GM12878 (cell line): ENCODE data around the gene BMF. TPM values are rescaled to one million over a fixed set of nuclear protein-coding genes. Genes with fewer than 3 reads are reported as not detected.

Source experiments
- ASH2L ChIP-seq: fragments of 300-600, 200-600 bp; sonication (generic); IDR thresholded peaks from 2 replicates; pipeline ENCODE4 v1.6.1; 2017; ENCODE audit warnings: low read depth, mild to moderate bottlenecking, borderline replicate concordance
- ATF7 ChIP-seq: fragments of 450-650 bp; IDR thresholded peaks from 2 replicates; pipeline ENCODE4 v1.6.1; 2016; ENCODE audit warnings: low read depth, mild to moderate bottlenecking
- BHLHE40 ChIP-seq, 2 experiments: fragments of 450-650 bp in 1 of 2; IDR thresholded peaks; 2 replicates each; pipeline ENCODE4 v1.6.1; 2011 to 2017; ENCODE audit warnings: low read depth in 2 of 2, borderline replicate concordance in 1 of 2, improper control_type of control experiment in 1 of 2, low read length in 1 of 2, mild to moderate bottlenecking in 1 of 2
- BMI1 ChIP-seq: fragments of 450-650 bp; IDR thresholded peaks from 2 replicates; pipeline ENCODE4 v1.6.1; 2016; ENCODE audit warnings: mild to moderate bottlenecking, moderate library complexity, borderline replicate concordance
- CBFB ChIP-seq: IDR thresholded peaks from 2 replicates; pipeline ENCODE4 v1.6.1; 2016; ENCODE audit warnings: antibody characterized with exemption, low read depth
- DPF2 ChIP-seq: fragments of 450-650 bp; IDR thresholded peaks from 2 replicates; pipeline ENCODE4 v1.6.1; 2017; ENCODE audit warnings: mild to moderate bottlenecking
- EP300 ChIP-seq, 2 experiments: fragments of 150-350 bp in 1 of 2; IDR thresholded peaks; 2 replicates each; pipeline ENCODE4 v1.6.1; 2011 to 2012; ENCODE audit warnings: low read depth in 2 of 2, low read length in 2 of 2, borderline replicate concordance in 1 of 2, improper control_type of control experiment in 1 of 2, inconsistent platforms in 1 of 2; ENCODE audit not compliant: control insufficient read depth in 1 of 2
- FOXM1 ChIP-seq: IDR thresholded peaks from 2 replicates; pipeline ENCODE4 v1.6.1; 2012; ENCODE audit warnings: low read depth, mild to moderate bottlenecking, inconsistent platforms, low read length, moderate library complexity
- GABPA ChIP-seq: IDR thresholded peaks from 2 replicates; pipeline ENCODE4 v1.6.1; 2014; ENCODE audit warnings: antibody characterized with exemption, low read depth, mild to moderate bottlenecking, inconsistent platforms
- HCFC1 ChIP-seq: fragments of 150-350 bp; IDR thresholded peaks from 2 replicates; pipeline ENCODE4 v1.6.1; 2014; ENCODE audit warnings: low read length
- IKZF2 ChIP-seq, 2 experiments: fragments of 450-650 bp; IDR thresholded peaks; 2 replicates each; pipeline ENCODE4 v1.6.1; 2017; ENCODE audit warnings: mild to moderate bottlenecking in 2 of 2, moderate library complexity in 2 of 2
- LARP7 ChIP-seq: fragments of 450-650 bp; IDR thresholded peaks from 2 replicates; pipeline ENCODE4 v1.6.1; 2017; ENCODE audit warnings: mild to moderate bottlenecking
- MTA2 ChIP-seq: fragments of 450-650 bp; IDR thresholded peaks from 2 replicates; pipeline ENCODE4 v1.6.1; 2016; ENCODE audit warnings: low read depth, mild to moderate bottlenecking, moderate library complexity
- NR2F1 ChIP-seq: fragments of 450-650 bp; conservative IDR thresholded peaks from 2 replicates; pipeline ENCODE4 v1.6.1; 2017; ENCODE audit warnings: mild to moderate bottlenecking
- PAX8 ChIP-seq: fragments of 450-650 bp; IDR thresholded peaks from 2 replicates; pipeline ENCODE4 v1.6.1; 2017; ENCODE audit warnings: mild to moderate bottlenecking, moderate library complexity
- POU2F2 ChIP-seq: IDR thresholded peaks from 3 replicates; pipeline ENCODE4 v1.6.1; 2011; ENCODE audit warnings: low read depth, mild to moderate bottlenecking, low read length, borderline replicate concordance
- RAD51 ChIP-seq: fragments of 450-650 bp; IDR thresholded peaks from 2 replicates; pipeline ENCODE4 v1.6.1; 2016; ENCODE audit warnings: moderate library complexity, mild to moderate bottlenecking, inconsistent platforms
- SMAD1 ChIP-seq: fragments of 450-650 bp; IDR thresholded peaks from 2 replicates; pipeline ENCODE4 v1.6.1; 2018; ENCODE audit warnings: mild to moderate bottlenecking, low read depth; ENCODE audit not compliant: partially characterized antibody
- SP1 ChIP-seq: IDR thresholded peaks from one replicate; pipeline ENCODE4 v1.6.1; 2011; ENCODE audit warnings: low read depth, low read length
- SPI1 ChIP-seq: IDR thresholded peaks from 2 replicates; pipeline ENCODE4 v1.6.1; 2011; ENCODE audit warnings: low read depth, mild to moderate bottlenecking, low read length, moderate library complexity, borderline replicate concordance; ENCODE audit not compliant: insufficient read depth
- SUZ12 ChIP-seq: fragments of 200-600 bp; sonication (generic); IDR thresholded peaks from one replicate; pipeline ENCODE4 v1.6.1; 2018; ENCODE audit warnings: antibody characterized with exemption, mild to moderate bottlenecking; ENCODE audit not compliant: unreplicated experiment
- YY1 ChIP-seq: IDR thresholded peaks from 2 replicates; pipeline ENCODE4 v1.6.1; 2011; ENCODE audit warnings: low read depth, mild to moderate bottlenecking, low read length
- ZNF217 ChIP-seq: fragments of 450-650 bp; IDR thresholded peaks from 2 replicates; pipeline ENCODE4 v1.6.1; 2017; ENCODE audit warnings: antibody characterized with exemption, mild to moderate bottlenecking
- ZNF384 ChIP-seq: IDR thresholded peaks from 2 replicates; pipeline ENCODE4 v1.6.1; 2012; ENCODE audit warnings: low read depth, mild to moderate bottlenecking, low read length, improper control_type of control experiment, borderline replicate concordance
- polyA plus RNA-seq, 11 experiments: library from polyadenylated mRNA; depleted of rRNA in 4 of 11; unstranded in 6 of 11; stranded (reverse) in 5 of 11; fragments of >200 nt; fragmentation: Nextera tagmentation in 4 of 11; fragmentation: Illumina TruSeq in 1 of 11; extraction: Ambion mirVana in 4 of 11; extraction: Trizol in 1 of 11; gene quantifications; 1 replicate in 1 of 11; 2 replicates in 10 of 11; pipeline versions ENCODE4 v1.2.1 to v1.2.3, GENCODE V29; 2011 to 2016; ENCODE audit warnings: inconsistent platforms in 2 of 11, missing spikeins in 2 of 11, low read depth in 1 of 11
- total RNA-seq, 4 experiments: library from RNA; depleted of rRNA in 3 of 4; stranded (reverse); fragments of >200 nt in 3 of 4; fragmentation: Illumina TruSeq in 1 of 4; extraction: Trizol in 1 of 4; gene quantifications; 2 replicates each; pipeline versions ENCODE4 v1.2.1 to v1.2.3, GENCODE V29; 2013 to 2021
- TF ChIP-seq, protein P1 (sequence below): fragments of 450-650 bp; IDR thresholded peaks from 2 replicates; pipeline ENCODE4 v1.6.1; 2017; ENCODE audit warnings: mild to moderate bottlenecking, moderate library complexity
- TF ChIP-seq, protein P2 (sequence below): IDR thresholded peaks from 2 replicates; pipeline ENCODE4 v1.6.1; 2011; ENCODE audit warnings: low read depth, mild to moderate bottlenecking, low read length, moderate library complexity, borderline replicate concordance; ENCODE audit errors: extremely low read depth

Gene BMF
- total and polyA plus RNA-seq, 10 of the 15 experiments (the other 5 are each of a cell fraction or from before 2014, with no cell fraction given): 0.82 to 34.9 (median 16.9) TPM

DNA sequence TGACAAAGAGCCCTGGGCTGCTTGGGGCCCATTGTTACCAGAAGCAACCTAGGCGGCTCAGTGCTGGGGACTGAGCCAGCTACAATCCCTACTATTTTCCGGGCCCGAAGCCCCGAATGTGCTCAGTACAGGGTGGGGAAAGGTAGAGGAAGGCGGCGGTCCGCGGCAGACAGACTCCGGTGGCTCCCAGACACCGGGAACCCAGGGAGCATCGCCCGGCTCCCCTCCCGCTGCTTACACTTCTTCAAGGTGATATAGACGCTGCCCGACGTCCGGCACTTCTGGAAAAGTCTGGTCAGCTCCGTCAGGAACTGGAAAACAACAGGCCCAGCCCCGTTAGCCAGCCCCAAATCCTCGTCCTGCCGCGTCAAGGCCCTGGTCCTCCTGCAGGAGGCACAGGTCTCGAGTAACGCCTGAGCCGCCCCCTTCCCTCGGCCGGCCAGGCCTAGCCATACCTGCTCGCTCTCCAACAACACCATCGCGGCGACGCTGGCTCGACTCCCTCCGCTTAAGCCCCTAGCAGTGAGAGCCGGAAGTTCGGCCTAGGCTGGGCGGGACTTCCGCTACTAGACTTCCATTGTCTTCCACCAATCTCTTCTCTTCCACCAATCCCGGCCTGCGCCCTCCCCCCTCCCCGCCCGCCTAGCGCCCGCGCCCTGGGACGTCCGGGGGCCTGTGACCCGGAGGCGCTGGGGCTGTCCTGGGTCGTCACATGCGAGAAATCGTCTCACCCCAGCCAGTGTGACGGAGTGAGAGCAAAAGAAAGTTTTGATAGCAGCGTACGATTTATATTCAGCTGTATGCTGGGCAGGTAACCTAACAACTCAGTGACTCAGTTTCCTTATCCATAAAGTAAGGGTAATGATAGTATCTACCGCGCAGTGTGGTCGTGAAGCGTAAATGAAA is 69.8 kb downstream of the BMF start, which contains the start of gene SRP14 (continued):
- TF ChIP-seq, protein P1, sequence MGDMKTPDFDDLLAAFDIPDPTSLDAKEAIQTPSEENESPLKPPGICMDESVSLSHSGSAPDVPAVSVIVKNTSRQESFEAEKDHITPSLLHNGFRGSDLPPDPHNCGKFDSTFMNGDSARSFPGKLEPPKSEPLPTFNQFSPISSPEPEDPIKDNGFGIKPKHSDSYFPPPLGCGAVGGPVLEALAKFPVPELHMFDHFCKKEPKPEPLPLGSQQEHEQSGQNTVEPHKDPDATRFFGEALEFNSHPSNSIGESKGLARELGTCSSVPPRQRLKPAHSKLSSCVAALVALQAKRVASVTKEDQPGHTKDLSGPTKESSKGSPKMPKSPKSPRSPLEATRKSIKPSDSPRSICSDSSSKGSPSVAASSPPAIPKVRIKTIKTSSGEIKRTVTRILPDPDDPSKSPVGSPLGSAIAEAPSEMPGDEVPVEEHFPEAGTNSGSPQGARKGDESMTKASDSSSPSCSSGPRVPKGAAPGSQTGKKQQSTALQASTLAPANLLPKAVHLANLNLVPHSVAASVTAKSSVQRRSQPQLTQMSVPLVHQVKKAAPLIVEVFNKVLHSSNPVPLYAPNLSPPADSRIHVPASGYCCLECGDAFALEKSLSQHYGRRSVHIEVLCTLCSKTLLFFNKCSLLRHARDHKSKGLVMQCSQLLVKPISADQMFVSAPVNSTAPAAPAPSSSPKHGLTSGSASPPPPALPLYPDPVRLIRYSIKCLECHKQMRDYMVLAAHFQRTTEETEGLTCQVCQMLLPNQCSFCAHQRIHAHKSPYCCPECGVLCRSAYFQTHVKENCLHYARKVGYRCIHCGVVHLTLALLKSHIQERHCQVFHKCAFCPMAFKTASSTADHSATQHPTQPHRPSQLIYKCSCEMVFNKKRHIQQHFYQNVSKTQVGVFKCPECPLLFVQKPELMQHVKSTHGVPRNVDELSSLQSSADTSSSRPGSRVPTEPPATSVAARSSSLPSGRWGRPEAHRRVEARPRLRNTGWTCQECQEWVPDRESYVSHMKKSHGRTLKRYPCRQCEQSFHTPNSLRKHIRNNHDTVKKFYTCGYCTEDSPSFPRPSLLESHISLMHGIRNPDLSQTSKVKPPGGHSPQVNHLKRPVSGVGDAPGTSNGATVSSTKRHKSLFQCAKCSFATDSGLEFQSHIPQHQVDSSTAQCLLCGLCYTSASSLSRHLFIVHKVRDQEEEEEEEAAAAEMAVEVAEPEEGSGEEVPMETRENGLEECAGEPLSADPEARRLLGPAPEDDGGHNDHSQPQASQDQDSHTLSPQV: no peak
- TF ChIP-seq PAX8 (no peak), FOXM1 (no peak), SMAD1 (no peak), MTA2 (no peak), ATF7 (no peak), HCFC1 (peak; percentile 51; the same call in 1 of the 2 replicates), SUZ12 (no peak), BHLHE40 (IDR thresholded peaks at IDR 0.05; ENCODE audit: borderline replicate concordance in 1 of 2, low read depth in 2 of 2, low read length in 1 of 2) (peak; percentile 12 to 56; a peak in 1 of 4 replicates), BMI1 (no peak), IKZF2 (IDR thresholded peaks at IDR 0.05) (0 out of 4 replicates have a peak, but pooled peaks of 1 of the 2 experiments have one; percentile 18), CBFB (peak; percentile 65; the same call in 1 of the 2 replicates), GABPA (no peak), EP300 (IDR thresholded peaks at IDR 0.05; ENCODE audit: borderline replicate concordance in 1 of 2, control insufficient read depth in 1 of 2, low read depth in 2 of 2, low read length in 2 of 2) (0 out of 4 replicates have a peak, but pooled peaks of 1 of the 2 experiments have one; percentile 3), NR2F1 (peak; percentile 90), ZNF384 (no peak), SP1 (peak; percentile 77), ZNF217 (no peak), SPI1 (no peak; the same call in 1 of the 2 replicates), ASH2L (no peak), YY1 (peak; percentile 63), LARP7 (no peak; the same call in 1 of the 2 replicates), POU2F2 (0 out of 3 replicates have a peak, but pooled peaks have one; percentile 67), RAD51 (no peak), DPF2 (peak; percentile 50; the same call in 1 of the 2 replicates)
- TF ChIP-seq, protein P2, sequence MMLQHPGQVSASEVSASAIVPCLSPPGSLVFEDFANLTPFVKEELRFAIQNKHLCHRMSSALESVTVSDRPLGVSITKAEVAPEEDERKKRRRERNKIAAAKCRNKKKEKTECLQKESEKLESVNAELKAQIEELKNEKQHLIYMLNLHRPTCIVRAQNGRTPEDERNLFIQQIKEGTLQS: no peak
